Activated gamma-delta T cell treated with anti-CD3 and anti-CD28 coated beads, Interleukin-2, amount 50 U/mL, for 16 hours (primary cell): ENCODE data around the gene NCKAP5.

Experiments
- DNase-seq: peaks from one replicate; pipeline ENCODE4 v3.0.0-alpha.2; 2020; ENCODE audit warnings: low read depth

The NCKAP5 gene

GRCh38 chr2:132752421-132753206 lies 815.6 kb downstream of the NCKAP5 start:
- DNase-seq: no peak

- DNase-seq: no peak
Measured at GRCh38 chr2:132751836-132752235, 816.4 kb downstream of the NCKAP5 start.

- DNase-seq: no peak
Measured at GRCh38 chr2:132750606-132751005, 817.7 kb downstream of the NCKAP5 start.

GRCh38 chr2:132747046-132747445 lies 821.2 kb downstream of the NCKAP5 start:
- DNase-seq: no peak

GRCh38 chr2:132741754-132742153 lies 826.5 kb downstream of the NCKAP5 start:
- DNase-seq: no peak

GRCh38 chr2:132740081-132740720 lies 828.1 kb downstream of the NCKAP5 start:
- DNase-seq: no peak

- DNase-seq: no peak
Measured at GRCh38 chr2:132738223-132738622, 830.0 kb downstream of the NCKAP5 start.

GRCh38 chr2:132736059-132736458 lies 832.2 kb downstream of the NCKAP5 start:
- no peak for DNase-seq

- DNase-seq: no peak
Measured at GRCh38 chr2:132734961-132735360, 833.3 kb downstream of the NCKAP5 start.

- no peak for DNase-seq
Measured at GRCh38 chr2:132733094-132733493, 835.2 kb downstream of the NCKAP5 start.

- DNase-seq: no peak
Measured at GRCh38 chr2:132732694-132733093, 835.6 kb downstream of the NCKAP5 start.

GRCh38 chr2:132731441-132731840 lies 836.8 kb downstream of the NCKAP5 start:
- no peak for DNase-seq

GRCh38 chr2:132730611-132731010 lies 837.7 kb downstream of the NCKAP5 start:
- no peak for DNase-seq

- DNase-seq: no peak
Measured at GRCh38 chr2:132729522-132729921, 838.7 kb downstream of the NCKAP5 start.

- no peak for DNase-seq
Measured at GRCh38 chr2:132726155-132726554, 842.1 kb downstream of the NCKAP5 start.

GRCh38 chr2:132725748-132726147 lies 842.5 kb downstream of the NCKAP5 start:
- DNase-seq: no peak

GRCh38 chr2:132725148-132725547 lies 843.1 kb downstream of the NCKAP5 start:
- DNase-seq: no peak

- DNase-seq: no peak
Measured at GRCh38 chr2:132721938-132722337, 846.3 kb downstream of the NCKAP5 start.

GRCh38 chr2:132720393-132720792 lies 847.9 kb downstream of the NCKAP5 start:
- DNase-seq: no peak

- no peak for DNase-seq
Measured at GRCh38 chr2:132719480-132719879, 848.8 kb downstream of the NCKAP5 start.

GRCh38 chr2:132716954-132717353 lies 851.3 kb downstream of the NCKAP5 start:
- no peak for DNase-seq

GRCh38 chr2:132715386-132716351 lies 852.6 kb downstream of the NCKAP5 start:
- DNase-seq: no peak
